HG03432 (cell line): ENCODE results near the gene PDXP.
A peak's percentile ranks its signal among the peaks of the same experiment; 100 is the strongest.
"Not testable (repeated sequence)": the region's sequence is repeated elsewhere in the genome, so short reads cannot be mapped to it uniquely, and the experiment has no call there.

Experiments used
- ATAC-seq: cut with Tn5 transposase; IDR thresholded peaks from one replicate; pipeline ENCODE4 v1.9.1; 2021; ENCODE audit warnings: mild to moderate bottlenecking, moderate library complexity; ENCODE audit not compliant: unreplicated experiment

PDXP gene, protein sequence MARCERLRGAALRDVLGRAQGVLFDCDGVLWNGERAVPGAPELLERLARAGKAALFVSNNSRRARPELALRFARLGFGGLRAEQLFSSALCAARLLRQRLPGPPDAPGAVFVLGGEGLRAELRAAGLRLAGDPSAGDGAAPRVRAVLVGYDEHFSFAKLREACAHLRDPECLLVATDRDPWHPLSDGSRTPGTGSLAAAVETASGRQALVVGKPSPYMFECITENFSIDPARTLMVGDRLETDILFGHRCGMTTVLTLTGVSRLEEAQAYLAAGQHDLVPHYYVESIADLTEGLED

DNA sequence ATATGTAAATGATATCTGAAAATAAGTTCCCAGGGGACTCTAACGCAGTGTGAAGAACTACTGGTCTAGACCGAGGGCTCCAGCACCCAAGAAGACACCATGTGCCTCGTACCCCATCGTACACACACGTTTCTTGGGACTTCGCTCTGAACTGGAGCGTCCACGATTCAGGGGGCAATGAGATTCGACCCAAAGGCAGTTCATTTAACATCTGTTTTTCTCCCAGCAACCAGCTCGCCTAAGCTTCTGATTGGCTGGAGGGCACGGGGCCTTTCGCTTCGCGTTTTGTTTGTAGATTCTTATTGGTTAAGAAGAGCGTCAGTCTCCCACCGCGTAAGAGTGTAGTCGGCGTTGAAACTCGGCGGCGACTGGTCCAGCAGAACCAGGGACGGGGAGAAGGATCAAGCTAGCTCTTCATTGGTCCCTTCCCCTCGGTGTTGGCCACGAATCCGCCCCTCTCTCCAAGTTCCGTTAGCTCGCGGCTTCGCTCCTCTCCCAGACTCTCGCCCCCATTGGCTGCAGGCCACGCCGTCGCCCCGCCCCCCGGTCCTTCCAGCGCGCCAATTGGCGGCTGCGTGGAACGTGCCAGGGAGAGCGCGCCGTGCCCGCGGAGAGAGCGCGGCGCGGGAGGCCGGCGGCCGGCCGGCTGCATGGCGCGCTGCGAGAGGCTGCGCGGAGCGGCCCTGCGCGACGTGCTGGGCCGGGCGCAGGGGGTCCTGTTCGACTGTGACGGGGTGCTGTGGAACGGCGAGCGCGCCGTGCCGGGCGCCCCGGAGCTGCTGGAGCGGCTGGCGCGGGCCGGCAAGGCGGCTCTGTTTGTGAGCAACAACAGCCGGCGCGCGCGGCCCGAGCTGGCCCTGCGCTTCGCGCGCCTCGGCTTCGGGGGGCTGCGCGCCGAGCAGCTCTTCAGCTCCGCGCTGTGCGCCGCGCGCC is at the start of gene PDXP:
TSS of gene PDXP (plus strand) at position 591 of the 933 bp plus-strand sequence. CDS start at position 651, 60 bp downstream.
- ATAC-seq, result peak; percentile 74

DNA sequence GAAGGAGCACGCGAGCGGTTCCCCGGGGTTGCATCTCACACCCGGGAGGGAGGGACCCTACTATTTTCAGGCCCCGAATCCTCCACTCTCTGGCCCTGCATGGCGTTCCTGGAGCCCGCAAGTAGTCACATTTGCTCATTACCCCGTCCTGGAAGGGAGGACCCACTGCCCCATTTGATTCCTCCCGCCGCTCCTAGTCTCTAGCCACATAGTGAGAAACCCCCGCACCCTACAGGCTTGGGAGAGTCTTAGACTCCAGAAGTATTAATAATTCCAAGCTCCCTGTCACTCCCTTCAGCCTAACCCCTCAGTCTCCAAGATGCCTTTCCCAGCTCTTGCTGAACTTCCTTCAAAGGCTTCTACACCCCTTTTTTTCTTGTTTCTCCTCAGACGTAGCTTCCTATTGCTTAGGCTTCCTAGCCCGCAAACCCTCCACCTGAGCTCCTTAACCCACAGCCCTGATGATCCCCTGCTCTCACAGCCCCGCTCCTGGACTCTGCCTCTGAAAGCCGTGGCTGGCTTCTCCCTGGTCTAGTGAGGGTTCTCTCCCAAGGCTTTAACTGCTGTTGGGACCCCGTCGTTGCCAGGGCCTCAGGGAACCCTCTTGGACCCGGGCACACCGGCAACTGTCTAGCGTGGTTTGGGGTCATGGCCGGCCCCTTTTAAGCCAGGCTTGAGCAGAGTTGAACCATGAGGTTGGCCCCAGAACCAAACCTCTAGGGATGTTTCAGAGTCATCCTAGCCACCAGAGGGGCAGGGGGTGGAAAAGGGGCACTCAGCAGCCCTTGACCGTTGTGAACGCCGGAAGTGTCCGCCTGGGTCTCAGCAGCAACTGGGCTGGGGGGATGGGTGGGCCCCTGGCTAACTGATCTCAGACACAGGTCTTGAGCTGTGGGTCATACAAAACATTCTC is 49.0 kb upstream of the PDXP start:
- ATAC-seq, result no peak

DNA sequence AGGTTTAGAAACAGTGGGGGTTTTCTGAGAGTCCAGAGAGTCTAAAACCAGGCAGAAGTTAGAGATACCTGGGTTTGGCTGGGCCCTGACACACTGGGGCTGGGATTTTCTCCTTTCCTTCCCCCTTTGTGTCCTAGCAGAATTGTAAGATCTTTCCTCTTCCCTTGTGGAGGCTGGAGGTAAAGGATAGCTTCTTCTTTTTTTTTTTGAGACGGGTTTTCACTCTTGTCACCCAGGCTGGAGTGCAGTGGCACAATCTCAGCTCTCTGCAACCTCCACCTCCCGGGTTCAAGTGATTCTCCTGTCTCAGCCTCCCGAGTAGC is 48.4 kb upstream of the PDXP start:
- ATAC-seq, result not testable (repeated sequence)

DNA sequence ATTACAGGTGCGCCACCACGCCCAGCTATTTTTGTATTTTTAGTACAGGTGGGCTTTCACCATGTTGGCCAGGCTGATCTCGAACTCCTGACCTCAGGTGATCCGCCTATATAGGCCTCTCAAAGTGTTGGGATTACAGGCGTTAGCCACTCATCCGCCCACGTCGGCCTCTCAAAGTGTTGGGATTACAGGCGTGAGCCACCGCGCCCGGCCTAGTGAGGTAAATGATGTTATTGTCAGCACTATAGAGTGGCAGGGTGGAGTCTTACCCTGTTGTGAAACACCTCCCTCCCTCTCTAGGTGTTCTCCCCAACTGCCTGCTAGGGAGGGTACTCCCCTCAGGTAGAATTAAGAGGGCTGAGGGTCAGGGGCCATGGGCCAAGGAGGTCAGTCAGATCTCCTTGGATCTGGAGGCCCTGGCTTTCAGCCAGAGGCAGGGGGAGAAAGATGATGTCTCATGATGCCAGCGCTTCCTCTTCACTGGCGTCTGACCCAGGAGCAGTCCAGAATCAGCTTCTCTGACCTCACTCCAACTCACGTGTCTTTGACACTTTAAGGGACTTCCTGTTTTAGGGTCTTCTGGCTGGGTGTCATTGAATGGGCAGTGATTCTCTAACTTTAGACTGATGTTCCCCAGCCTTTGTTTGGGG is 47.9 kb upstream of the PDXP start:
- no peak for ATAC-seq

DNA sequence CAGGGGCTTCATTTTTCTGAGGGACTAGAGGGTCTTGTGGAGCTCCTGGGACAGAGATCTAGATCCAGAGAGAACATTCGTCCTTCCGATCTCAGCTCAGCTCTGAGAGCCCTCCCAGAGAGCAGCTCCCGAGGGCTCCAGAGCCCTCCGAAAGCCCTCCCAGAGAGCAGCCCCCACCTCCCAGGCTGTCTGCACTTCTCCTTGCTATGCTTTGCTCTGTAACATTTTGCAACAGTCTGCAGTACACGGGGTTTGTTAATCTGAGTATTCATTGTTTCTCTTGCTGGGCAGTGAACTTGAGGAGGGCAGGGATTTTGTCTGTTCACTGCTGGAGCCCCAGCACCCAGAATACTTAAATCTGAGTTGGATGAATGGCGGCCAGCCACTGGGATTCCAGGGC is 47.3 kb upstream of the PDXP start:
- no peak for ATAC-seq

DNA sequence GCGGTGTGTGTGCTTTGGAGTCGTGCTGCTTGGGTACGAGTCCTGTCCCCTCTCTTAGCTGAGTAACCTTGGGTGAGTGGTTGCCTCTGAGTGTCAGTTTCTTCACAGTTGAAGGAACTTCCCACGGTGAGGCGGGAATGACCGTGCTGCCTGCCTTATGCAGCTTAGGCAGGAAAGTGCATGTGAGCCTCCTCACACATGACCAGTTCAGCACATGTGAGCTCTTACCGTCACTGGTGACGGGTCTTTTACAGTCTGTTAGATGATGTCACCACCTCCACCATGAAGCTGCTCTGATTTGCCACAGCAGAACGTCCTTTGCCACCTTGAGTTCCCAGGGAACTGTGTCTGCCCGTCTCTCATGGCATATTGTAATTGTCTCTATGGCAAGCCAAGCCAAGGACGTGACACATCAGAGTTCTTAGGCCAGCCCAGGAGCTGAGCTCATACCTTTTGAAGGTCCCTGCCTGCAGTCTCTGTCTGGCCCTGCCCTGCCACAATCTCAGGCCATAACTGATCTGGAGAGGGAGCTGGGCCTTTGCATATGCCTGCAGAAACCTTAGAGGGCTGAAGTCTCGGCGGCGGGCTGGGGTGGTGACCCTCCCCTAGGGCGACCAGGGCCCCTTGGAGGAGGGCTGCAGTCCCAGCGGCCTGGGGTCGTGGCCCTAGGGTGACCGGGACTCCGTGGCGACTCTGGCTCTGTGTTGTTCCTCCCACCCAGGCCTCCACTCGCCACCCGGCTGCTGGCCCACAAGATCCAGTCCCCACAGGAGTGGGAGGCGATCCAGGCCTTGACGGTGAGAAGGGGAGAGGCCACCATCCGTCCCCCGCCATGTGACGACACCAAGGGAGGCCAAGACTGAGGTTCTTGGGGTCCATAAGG is 42.1 kb upstream of the PDXP start:
- ATAC-seq, result no peak

DNA sequence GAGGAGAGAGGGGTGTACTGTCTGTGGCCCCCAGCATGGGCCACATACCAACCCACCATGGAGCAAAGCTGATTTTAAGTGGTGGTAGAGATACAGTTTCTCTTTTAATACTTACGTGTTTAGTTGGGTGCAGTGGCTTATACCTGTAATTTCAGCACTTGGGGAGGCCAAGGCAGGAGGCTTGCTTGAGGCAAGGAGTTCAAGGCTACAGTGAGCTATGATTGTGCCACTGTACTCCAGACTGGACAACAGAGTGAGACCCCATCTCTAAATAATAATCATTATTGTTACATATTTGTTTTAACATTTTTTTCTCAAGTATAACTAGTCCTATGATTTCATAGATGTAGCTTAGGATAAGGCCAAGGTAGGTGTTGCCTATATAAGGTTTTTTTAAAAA is 41.1 kb upstream of the PDXP start:
- no peak for ATAC-seq

DNA sequence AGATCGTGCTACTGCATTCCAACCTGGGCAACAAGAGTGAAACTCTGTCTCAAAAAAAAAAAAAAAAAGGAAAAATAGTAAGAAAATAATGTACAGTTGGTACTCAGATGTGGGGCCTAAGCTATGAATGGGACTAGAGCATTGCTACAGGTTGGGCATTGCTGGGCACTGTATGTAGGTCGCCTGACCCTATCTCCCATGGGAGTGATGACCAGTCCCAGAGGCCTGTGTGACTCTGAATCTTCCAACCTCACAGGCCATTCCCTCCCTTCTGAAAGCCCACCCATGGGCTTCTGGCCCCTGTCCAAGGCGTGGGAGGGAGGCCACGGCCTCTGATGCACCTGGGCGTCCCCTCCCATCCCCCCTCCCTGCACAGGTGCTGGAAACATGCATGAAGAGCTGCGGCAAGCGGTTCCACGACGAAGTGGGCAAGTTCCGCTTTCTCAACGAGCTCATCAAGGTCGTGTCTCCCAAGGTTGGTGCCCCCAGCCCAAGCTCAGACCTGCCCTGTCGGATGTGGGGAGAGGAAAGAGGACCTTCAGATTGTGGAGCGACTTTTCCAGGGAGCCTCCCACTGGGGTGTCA is 40.4 kb upstream of the PDXP start:
- ATAC-seq, result no peak

DNA sequence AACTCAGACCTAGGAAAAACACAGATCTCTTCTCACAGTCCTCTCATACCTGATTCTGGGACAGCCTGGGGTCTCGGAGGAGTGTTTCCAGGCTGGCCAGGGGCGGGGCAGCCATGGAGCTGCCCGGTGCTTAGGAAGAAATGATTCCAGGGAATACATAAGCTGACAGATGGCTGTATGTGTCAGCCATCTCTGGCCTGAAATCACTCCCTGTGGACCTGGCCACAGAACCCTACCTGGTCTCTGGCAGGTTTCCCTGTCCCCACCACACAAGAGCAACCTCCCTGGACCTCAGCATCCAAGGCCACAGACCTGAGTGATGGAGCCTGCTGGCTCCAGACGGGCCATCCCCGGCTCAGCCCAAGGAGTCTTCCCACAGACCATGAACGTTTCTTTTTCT is 39.8 kb upstream of the PDXP start:
- ATAC-seq, result no peak

DNA sequence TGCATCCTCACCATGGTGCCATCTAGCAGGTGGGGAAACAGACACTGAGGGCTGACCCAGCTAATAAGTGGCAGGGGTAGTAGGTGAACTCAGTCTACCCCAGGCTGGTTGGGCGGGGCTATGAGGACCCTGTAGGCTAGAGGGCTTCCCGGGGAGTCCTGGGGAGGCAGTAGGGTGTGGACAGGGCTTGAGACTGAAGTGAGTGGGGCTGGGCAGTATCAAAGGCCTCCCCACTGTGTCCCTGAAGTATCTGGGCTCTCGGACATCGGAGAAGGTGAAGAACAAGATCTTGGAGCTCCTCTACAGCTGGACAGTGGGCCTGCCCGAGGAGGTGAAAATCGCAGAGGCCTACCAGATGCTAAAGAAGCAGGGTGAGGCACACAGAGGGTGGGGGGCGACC is 38.5 kb upstream of the PDXP start:
- ATAC-seq, result no peak

DNA sequence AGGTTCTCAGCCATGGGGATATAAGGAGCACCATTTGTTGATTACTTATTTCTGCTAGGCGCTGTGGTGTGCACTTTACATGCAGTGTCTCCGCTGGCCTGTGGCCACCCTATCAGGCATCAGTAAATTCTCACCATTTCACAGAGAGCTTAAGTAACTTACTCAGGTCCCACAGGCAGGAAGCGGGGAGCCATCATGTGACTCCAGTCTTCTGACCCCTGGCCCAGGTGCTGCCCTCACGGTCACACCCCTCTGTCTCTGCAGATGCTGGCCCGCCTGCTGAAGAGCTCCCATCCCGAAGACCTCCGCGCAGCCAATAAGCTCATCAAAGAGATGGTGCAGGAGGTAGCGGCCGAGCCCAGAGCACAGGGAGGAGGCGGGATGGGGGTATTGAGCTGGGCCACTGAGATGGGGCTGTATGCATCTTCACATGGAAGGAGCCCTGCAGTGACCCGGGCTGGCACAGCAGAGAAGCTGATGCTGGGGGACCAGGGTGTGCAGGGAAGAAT is 37.1 kb upstream of the PDXP start:
- ATAC-seq, result no peak

DNA sequence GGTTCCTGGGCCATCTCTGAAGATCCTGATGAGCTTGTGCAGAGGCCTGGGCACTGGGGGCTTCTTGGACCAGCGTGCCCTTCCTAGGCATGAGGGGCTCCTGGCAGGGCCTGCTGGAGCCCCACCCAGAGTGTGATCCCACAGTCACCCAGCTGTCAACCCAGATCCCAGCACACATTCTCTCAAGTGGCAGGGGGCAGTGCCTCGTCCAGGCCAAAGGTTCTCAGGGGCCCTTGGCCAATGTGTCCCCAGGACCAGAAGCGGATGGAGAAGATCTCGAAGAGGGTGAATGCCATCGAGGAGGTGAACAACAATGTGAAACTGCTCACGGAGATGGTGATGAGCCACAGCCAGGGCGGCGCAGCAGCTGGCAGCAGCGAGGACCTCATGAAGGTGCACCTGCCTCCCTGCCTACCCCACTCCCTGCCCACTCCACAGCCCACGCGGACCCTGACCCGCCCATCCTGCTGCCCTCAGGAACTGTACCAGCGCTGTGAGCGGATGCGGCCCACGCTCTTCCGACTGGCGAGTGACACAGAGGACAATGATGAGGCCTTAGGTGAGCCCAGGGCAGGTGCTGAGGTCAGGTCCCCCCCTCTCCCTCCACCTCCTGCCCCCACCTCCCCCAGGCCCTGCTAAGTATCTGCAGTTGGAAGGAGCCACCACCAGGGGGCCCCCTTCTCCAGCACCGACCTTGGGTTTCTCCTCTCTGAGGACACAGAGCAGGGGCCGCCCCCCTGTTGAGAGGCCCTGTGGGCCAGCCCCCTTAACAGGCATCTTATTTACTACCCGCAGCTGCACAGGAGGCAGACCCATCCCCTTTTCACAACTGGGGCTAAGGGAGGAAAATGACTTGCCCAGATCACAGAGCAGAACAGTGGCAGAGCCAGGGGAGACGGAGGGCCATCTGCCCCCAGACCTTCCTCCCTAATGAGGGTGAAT is 35.2 kb upstream of the PDXP start:
- no peak for ATAC-seq

DNA sequence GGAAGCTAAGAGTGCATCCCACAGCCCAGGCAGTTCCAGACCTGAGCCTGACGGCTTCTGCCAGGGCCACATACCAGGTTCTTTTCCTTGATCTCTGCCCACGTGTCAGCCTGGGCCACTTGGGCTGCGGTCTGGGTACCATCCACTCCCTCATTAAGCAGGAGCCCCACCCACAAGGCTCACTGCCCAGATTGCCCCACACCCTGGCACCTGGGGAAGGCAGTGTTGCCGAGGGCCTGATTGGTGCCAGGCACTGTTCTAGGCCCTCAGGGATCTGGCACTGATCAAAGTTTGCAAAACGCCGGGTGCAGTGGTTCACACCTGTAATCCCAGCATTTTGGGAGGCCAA is 34.5 kb upstream of the PDXP start:
- no peak for ATAC-seq

DNA sequence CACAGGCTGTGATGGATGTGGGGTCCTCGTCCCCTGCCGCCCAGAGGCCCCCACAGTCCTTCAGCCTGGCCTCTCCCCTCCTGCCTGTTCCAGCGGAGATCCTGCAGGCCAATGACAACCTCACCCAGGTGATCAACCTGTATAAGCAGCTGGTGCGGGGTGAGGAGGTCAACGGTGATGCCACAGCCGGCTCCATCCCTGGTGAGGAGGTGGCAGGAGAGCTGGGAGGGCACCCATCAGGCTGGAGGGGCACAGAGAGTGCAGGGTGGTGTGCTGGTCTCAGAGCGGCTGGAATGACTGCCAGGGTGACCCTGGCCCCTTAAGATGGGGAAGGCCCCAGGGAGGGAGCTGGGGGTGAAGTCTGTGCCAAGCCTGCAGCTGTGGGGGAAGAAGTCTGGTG is 33.6 kb upstream of the PDXP start:
- no peak for ATAC-seq

DNA sequence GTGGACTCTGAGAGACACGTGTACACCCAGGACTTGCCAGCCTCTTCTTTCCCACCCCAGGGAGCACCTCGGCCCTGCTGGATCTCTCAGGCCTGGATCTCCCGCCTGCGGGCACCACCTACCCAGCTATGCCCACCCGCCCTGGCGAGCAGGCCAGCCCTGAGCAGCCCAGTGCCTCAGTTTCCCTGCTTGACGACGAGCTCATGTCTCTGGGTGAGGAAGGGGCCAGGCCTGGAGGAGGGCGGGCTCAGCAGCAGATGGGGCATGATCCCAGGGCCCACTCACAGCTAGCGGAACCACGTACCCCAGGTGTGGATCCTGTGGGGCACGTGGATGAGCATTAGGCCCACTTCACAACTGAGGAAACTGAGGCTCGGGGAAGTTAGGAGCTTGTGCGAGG is 32.8 kb upstream of the PDXP start:
- ATAC-seq, result no peak

DNA sequence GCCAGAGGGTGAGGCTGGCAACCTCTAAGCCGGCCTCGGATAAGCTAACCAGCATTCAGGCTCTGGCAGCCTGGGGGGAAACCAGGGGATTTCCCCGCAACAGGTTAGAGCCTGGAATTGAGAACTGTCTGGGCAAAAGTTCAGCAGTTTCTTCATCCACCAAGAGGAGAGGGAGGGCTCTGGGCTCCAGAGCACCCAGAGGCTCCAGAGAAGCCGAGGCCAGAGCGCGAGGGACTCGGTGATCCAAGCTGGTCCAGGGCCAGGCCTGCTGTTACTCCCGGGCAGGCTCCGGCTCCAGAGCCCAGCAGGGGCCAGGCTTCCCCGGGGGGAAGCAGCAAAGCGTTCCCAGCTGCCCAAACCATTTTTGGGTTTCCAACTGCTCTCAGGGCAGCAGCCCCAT is 32.4 kb upstream of the PDXP start:
- ATAC-seq, result no peak

DNA sequence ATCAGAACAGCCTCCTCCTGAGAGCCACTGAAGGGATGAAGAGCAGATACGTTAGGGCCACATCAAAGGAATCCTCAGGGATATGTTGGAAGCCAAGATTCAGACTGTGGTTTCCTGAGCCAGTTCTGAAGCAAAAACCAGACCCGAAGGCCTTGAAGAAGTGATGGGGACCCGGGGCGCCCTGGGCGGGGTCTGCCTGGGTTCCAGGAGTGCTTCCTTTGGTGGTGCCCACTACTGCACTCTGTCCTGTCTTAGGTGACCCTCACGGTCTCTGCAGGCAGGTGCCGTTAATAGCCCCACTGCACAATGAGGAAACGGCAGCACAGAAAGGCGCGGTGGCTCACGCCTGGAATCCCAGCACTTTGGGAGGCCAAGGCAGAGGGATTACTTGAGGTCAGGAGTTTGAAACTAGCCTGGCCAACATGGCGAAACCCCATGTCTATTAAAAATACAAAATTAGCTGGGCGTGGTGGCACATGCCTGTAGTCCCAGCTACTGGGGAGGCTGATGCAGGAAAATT is 31.9 kb upstream of the PDXP start:
- ATAC-seq, result no peak

DNA sequence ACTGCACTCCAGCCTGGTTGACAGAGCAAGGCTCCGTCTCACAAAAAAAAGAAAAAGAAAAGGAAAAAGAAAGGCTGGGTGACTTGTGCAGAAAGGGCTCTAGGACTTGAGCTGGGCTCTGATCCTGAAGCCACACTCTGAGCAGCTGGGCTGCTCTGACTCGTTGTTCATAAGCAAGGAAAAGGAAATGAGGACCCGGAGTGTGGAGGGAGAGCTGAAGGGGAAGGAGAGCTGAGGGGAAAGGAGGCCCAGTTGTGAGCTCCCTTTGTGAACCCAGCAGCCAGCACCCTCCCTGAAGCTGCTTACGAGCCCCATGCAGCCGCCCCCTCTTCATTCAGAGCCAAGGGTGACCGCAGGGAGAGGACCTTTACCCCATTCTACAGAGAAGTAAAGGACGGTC is 31.4 kb upstream of the PDXP start:
- ATAC-seq, result no peak
